Right lobe of liver (tissue), 6 donors: Measurements from ENCODE around the gene IRX2. TPM values are rescaled to one million over a fixed set of nuclear protein-coding genes. Genes with fewer than 3 reads are reported as not detected.

Experiments
- ATAC-seq, 4 donors: fragments of 200-7000 bp; cut with Tn5 transposase; one replicate each; pipeline ENCODE4 v1.9.1; 2020; ENCODE audit warnings: mild to moderate bottlenecking in 4 of 4, moderate library complexity in 4 of 4
- DNase-seq, 3 donors: peaks; one replicate each; pipeline ENCODE4 v3.0.0-alpha.2; 2020
- H3K27ac ChIP-seq, 3 donors: fragments of 200-600 bp; one replicate each; pipeline ENCODE4 v1.8.0; 2022
- H3K27me3 ChIP-seq, 2 donors: fragments of 200-600 bp; one replicate each; pipeline ENCODE4 v1.8.0; 2022
- H3K36me3 ChIP-seq, 4 donors: fragments of 200-600 bp; sonication (generic) in 1 of 4; one replicate each; pipeline versions ENCODE4 v1.5.1 to v1.8.0; 2017 to 2022; ENCODE audit warnings: control low read depth in 1 of 4
- H3K4me1 ChIP-seq, 4 donors: fragments of 200-600 bp; sonication (generic) in 1 of 4; one replicate each; pipeline versions ENCODE4 v1.5.1 to v1.8.0; 2017 to 2022; ENCODE audit warnings: control low read depth in 1 of 4
- H3K4me3 ChIP-seq, 3 donors: fragments of 200-600 bp; one replicate each; pipeline ENCODE4 v1.8.0; 2022
- H3K9me3 ChIP-seq, 4 donors: fragments of 200-600 bp; sonication (generic) in 1 of 4; one replicate each; pipeline versions ENCODE4 v1.5.1 to v1.8.0; 2017 to 2022; ENCODE audit warnings: control low read depth in 1 of 4
- CTCF ChIP-seq, 4 donors: fragments of 200-600 bp in 3 of 4; fragments of 450-650 bp in 1 of 4; IDR thresholded peaks; one replicate each; pipeline versions ENCODE4 v1.5.1 to v1.8.0; 2016 to 2022; ENCODE audit warnings: antibody characterized with exemption in 4 of 4, mild to moderate bottlenecking in 2 of 4
- POLR2A ChIP-seq: fragments of 450-650 bp; IDR thresholded peaks from one replicate; pipeline ENCODE4 v1.6.1; 2017; ENCODE audit warnings: antibody characterized with exemption, mild to moderate bottlenecking
- WGBS: methylation state at CpG from one replicate; pipeline ENCODE4 v1.1.6; 2018; ENCODE audit warnings: low coverage, low lambda C conversion rate; ENCODE audit not compliant: insufficient coverage; ENCODE audit errors: missing lambda C conversion rate; 5-methylcytosine and 5-hydroxymethylcytosine counted together
- intact Hi-C, 2 donors: fragments of 100-400 bp; cut with DNase I; formaldehyde crosslinking; loops; one replicate each; pipeline versions ENCODE4 v1.11.2 to v1.14.1; 2022
- total RNA-seq, 6 experiments: library from RNA; depleted of rRNA in 2 of 6; stranded (reverse); fragments of >200 nt in 2 of 6; fragmentation: NEBNext Ultra II Directional in 3 of 6; extraction: Animal tissue kit (Norgen Biotek cat#: 25700) in 3 of 6; gene quantifications; one replicate each; pipeline versions ENCODE4 v1.1.0 to v1.2.4, GENCODE V29; 2016 to 2023
- donor health status: DM: no; HTN: yes; CAD: no.
- donor health status: DM: no; HTN: no; CAD: no.
- donor health status: DM: no; HTN: no; CAD: no.
- donor health status: DM: no; HTN: yes; CAD: no.
- donor health status: DM: no; HTN: yes; CAD: no.

IRX2 gene
- total RNA-seq, 6 experiments from 2014 or later = not detected

- Histone ChIP-seq H3K9me3 (no peaks in the 10 kb centered on the region), H3K4me3 (no peak overlapping the region), H3K27ac (no peak overlapping the region), H3K27me3 (peaks cover 4 to 30% of the 10 kb centered on the region in 2 donors), H3K36me3 (no peaks in the 10 kb centered on the region), H3K4me1 (peaks cover 0 to 21% (median 0%) of the 10 kb centered on the region in 4 donors)
- TF ChIP-seq POLR2A (no peak), CTCF (IDR thresholded peaks at IDR 0.05) (no peak)
- 61% methylated on average over 5 of the region's 6 CpGs for WGBS
- DNase-seq = no peak
- intact Hi-C loops = no loop called here
- ATAC-seq = no peak
These were observed 7.2 kb upstream of the IRX2 start for GRCh38 chr5:2758632-2759031.

- no peaks in the 10 kb centered on the region for H3K36me3 ChIP-seq
- no peak for TF ChIP-seq CTCF (IDR thresholded peaks at IDR 0.05)
- no peak for TF ChIP-seq POLR2A
- no peak for DNase-seq
- no peak overlapping the region for H3K4me3 ChIP-seq
- H3K27ac ChIP-seq = no peak overlapping the region
- 4% methylated on average over 17 of the region's 23 CpGs for WGBS
- ATAC-seq = no peak
- H3K9me3 ChIP-seq = no peaks in the 10 kb centered on the region
- H3K27me3 ChIP-seq = peaks cover 7 to 34% of the 10 kb centered on the region in 2 donors
- intact Hi-C loops = no loop called here
- H3K4me1 ChIP-seq = peaks cover 0 to 21% (median 0%) of the 10 kb centered on the region in 4 donors
These were observed 6.3 kb upstream of the IRX2 start for GRCh38 chr5:2757563-2758351.

GRCh38 chr5:2756211-2757152 lies 5.0 kb upstream of the IRX2 start:
- H3K4me3 ChIP-seq = no peak overlapping the region
- WGBS = 2% methylated on average over 54 of the region's 76 CpGs
- ATAC-seq (no peak), DNase-seq (no peak)
- H3K4me1 ChIP-seq = peaks cover 0 to 21% (median 0%) of the 10 kb centered on the region in 4 donors
- H3K9me3 ChIP-seq = no peaks in the 10 kb centered on the region
- peaks cover 10 to 41% of the 10 kb centered on the region in 2 donors for H3K27me3 ChIP-seq
- TF ChIP-seq CTCF (IDR thresholded peaks at IDR 0.05) (no peak), POLR2A (no peak)
- H3K27ac ChIP-seq = no peak overlapping the region
- H3K36me3 ChIP-seq = no peaks in the 10 kb centered on the region
- intact Hi-C loops = no loop called here

GRCh38 chr5:2755681-2756171 lies 4.2 kb upstream of the IRX2 start:
- Histone ChIP-seq H3K4me3 (no peak overlapping the region), H3K27me3 (peaks cover 11 to 43% of the 10 kb centered on the region in 2 donors), H3K27ac (no peak overlapping the region), H3K36me3 (no peaks in the 10 kb centered on the region), H3K9me3 (no peaks in the 10 kb centered on the region), H3K4me1 (peaks cover 0 to 25% (median 0%) of the 10 kb centered on the region in 4 donors)
- intact Hi-C loops = no loop called here
- no peak for DNase-seq
- no peak for TF ChIP-seq POLR2A
- no peak for TF ChIP-seq CTCF (IDR thresholded peaks at IDR 0.05)
- ATAC-seq = no peak
- WGBS = under 1% methylated on average over 23 of the region's 30 CpGs
